ENCODE measurements around the gene LOXL1. TPM values are rescaled to one million over a fixed set of nuclear protein-coding genes. Genes with fewer than 3 reads are reported as not detected.

The LOXL1 gene
- total and polyA plus RNA-seq, 4 donors = 0.67 to 2.0 (median 1.4) TPM; not detected in 1

- no peaks in the 10 kb centered on the region for H3K4me1 ChIP-seq (ENCODE audit: control insufficient read depth in 4 of 4, insufficient read depth in 4 of 4, low read length in 3 of 4)
- WGBS = 89% methylated on average over 13 of the region's 13 CpGs
- no peak overlapping the region for H3K9ac ChIP-seq (ENCODE audit: low read depth in 1 of 2, low read length in 2 of 2)
- peaks cover 0 to 13% (median 4%) of the 10 kb centered on the region in 4 donors for H3K9me3 ChIP-seq (ENCODE audit: control insufficient read depth in 4 of 4, low read length in 3 of 4)
- no peak for DNase-seq (ENCODE audit: low spot score)
- no peak for TF ChIP-seq FOXA1 (IDR thresholded peaks at IDR 0.05)
- no peak for TF ChIP-seq ATF3 (IDR thresholded peaks at IDR 0.05)
- TF ChIP-seq YY1 (IDR thresholded peaks at IDR 0.05) = no peak
- TF ChIP-seq NR2F2 (IDR thresholded peaks at IDR 0.05) = no peak
- no peak for TF ChIP-seq RAD21 (IDR thresholded peaks at IDR 0.05)
- TF ChIP-seq REST (IDR thresholded peaks at IDR 0.05) = no peak
- TF ChIP-seq CTCF (IDR thresholded peaks at IDR 0.05; ENCODE audit: low read depth, low read length, missing input control) = no peak
- TF ChIP-seq TAF1 (conservative IDR thresholded peaks at IDR 0.05) = no peak
- TF ChIP-seq ZBTB33 (IDR thresholded peaks at IDR 0.05) = no peak
- TF ChIP-seq FOXA2 (IDR thresholded peaks at IDR 0.05) = no peak
- no peak for TF ChIP-seq MAX (IDR thresholded peaks at IDR 0.05)
- no peak for TF ChIP-seq JUND (IDR thresholded peaks at IDR 0.05)
- TF ChIP-seq RXRA (IDR thresholded peaks at IDR 0.05) = no peak
- no peak for TF ChIP-seq EGR1 (IDR thresholded peaks at IDR 0.05; ENCODE audit: low read depth in 2 of 2)
- TF ChIP-seq HNF4G (IDR thresholded peaks at IDR 0.05) = no peak
- no peak for TF ChIP-seq GABPA (IDR thresholded peaks at IDR 0.05 in 1 of 2, conservative IDR thresholded peaks at IDR 0.05 in 1 of 2)
- no peak for TF ChIP-seq HNF4A (conservative IDR thresholded peaks at IDR 0.05)
- no peak for TF ChIP-seq SP1 (IDR thresholded peaks at IDR 0.05)
- no peak overlapping the region for H3K4me3 ChIP-seq (ENCODE audit: low read depth in 1 of 3, low read length in 3 of 3)
- H3K27me3 ChIP-seq (ENCODE audit: control insufficient read depth in 4 of 4, insufficient read depth in 4 of 4, low read length in 3 of 4) = peaks cover 0 to 5% (median 0%) of the 10 kb centered on the region in 4 donors
- no peaks in the 10 kb centered on the region for H3K36me3 ChIP-seq (ENCODE audit: control insufficient read depth in 4 of 4, insufficient read depth in 3 of 4, low read depth in 1 of 4, low read length in 3 of 4)
- H3K27ac ChIP-seq (ENCODE audit: low read depth in 1 of 2, low read length in 2 of 2) = no peak overlapping the region
These were observed 33.6 kb upstream of the LOXL1 start for GRCh38 chr15:73892446-73893226.

Measured in liver (tissue), 9 donors.